T-helper 2 cell treated with Interferon-gamma antibody and Interleukin-4, amounts not matched to agents 100 ng/mL and 5 ng/mL, for 36 hours (primary cell): Measurements from ENCODE around the gene SPDYE17. TPM values are rescaled to one million over a fixed set of nuclear protein-coding genes. Genes with fewer than 3 reads are reported as not detected.
"Not testable (repeated sequence)": the region's sequence is repeated elsewhere in the genome, so short reads cannot be mapped to it uniquely, and the experiment has no call there.

Experiments
- intact Hi-C: fragments of 100-400 bp; cut with micrococcal nuclease; formaldehyde crosslinking; loops from one replicate; pipeline ENCODE4 v1.15.1; 2023
- total RNA-seq: library from RNA; stranded (reverse); gene quantifications from 2 replicates; pipeline ENCODE4 v1.2.3, GENCODE V29; 2022

SPDYE17 gene
- total RNA-seq, 1 donor from 2014 or later = not detected

DNA sequence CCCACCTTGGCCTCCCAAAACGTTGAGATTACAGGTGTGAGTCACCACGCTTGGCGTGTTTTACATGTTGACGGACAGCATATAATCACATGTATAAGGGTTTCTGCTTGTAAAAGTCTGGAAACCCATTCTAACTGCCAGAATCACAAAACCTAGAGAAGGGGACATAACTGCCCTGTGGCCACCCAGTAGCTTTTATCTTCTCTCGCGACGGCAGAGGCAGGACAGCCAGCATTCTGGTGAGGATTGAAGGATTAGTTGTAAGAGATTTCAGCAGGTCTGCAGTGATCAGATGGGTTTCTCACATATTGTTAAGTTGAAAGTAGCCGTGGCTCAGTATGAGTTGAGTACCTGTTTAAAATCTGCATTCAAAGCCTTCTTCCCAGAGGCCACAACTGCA, 59.8 kb downstream of the SPDYE17 start:
- intact Hi-C loops = not testable (repeated sequence)

Other genes starting within 250 kb of the SPDYE17 start
- 0.32 and 1.0 TPM in 2 replicates for gene SPDYE18, start 30.2 kb upstream of the SPDYE17 start, total RNA-seq
- gene CCDC146, start 90.3 kb upstream of the SPDYE17 start, total RNA-seq = 7.8 and 13.3 TPM in 2 replicates
- gene FGL2, start 167.5 kb upstream of the SPDYE17 start, total RNA-seq = 3.8 and 5.2 TPM in 2 replicates